ENCODE measurements around the gene MMD.
"Not testable (repeated sequence)": the region's sequence is repeated elsewhere in the genome, so short reads cannot be mapped to it uniquely, and the experiment has no call there.

The MMD gene

GRCh38 chr17:55444471-55445441, 23.1 kb upstream of the MMD start:
- in situ Hi-C loops (cut with MboI; ENCODE audit: low sequenced_read_pairs): no loop called here

- in situ Hi-C loops (cut with MboI; ENCODE audit: low sequenced_read_pairs): no loop called here
Observed at GRCh38 chr17:55443904-55444303, 22.3 kb upstream of the MMD start.

GRCh38 chr17:55442953-55443683, 21.5 kb upstream of the MMD start:
- in situ Hi-C loops (cut with MboI; ENCODE audit: low sequenced_read_pairs): no loop called here

- in situ Hi-C loops (cut with MboI; ENCODE audit: low sequenced_read_pairs): no loop called here
Observed at GRCh38 chr17:55442462-55442861, 20.8 kb upstream of the MMD start.

- in situ Hi-C loops (cut with MboI; ENCODE audit: low sequenced_read_pairs): no loop called here
Observed at GRCh38 chr17:55441544-55441943, 19.9 kb upstream of the MMD start.

- in situ Hi-C loops (cut with MboI; ENCODE audit: low sequenced_read_pairs): no loop called here
Observed at GRCh38 chr17:55440391-55440790, 18.8 kb upstream of the MMD start.

- in situ Hi-C loops (cut with MboI; ENCODE audit: low sequenced_read_pairs): no loop called here
Observed at GRCh38 chr17:55437159-55437605, 15.5 kb upstream of the MMD start.

- in situ Hi-C loops (cut with MboI; ENCODE audit: low sequenced_read_pairs): no loop called here
Observed at GRCh38 chr17:55436224-55437158, 14.9 kb upstream of the MMD start.

- in situ Hi-C loops (cut with MboI; ENCODE audit: low sequenced_read_pairs): no loop called here
Observed at GRCh38 chr17:55435408-55435807, 13.8 kb upstream of the MMD start.

GRCh38 chr17:55434721-55435120, 13.1 kb upstream of the MMD start:
- in situ Hi-C loops (cut with MboI; ENCODE audit: low sequenced_read_pairs): no loop called here

GRCh38 chr17:55433629-55434422, 12.2 kb upstream of the MMD start:
- in situ Hi-C loops (cut with MboI; ENCODE audit: low sequenced_read_pairs): no loop called here

GRCh38 chr17:55433029-55433628, 11.5 kb upstream of the MMD start:
- in situ Hi-C loops (cut with MboI; ENCODE audit: low sequenced_read_pairs): no loop called here

- in situ Hi-C loops (cut with MboI; ENCODE audit: low sequenced_read_pairs): no loop called here
Observed at GRCh38 chr17:55432358-55433028, 10.9 kb upstream of the MMD start.

GRCh38 chr17:55431914-55432313, 10.3 kb upstream of the MMD start:
- in situ Hi-C loops (cut with MboI; ENCODE audit: low sequenced_read_pairs): not testable (repeated sequence)

GRCh38 chr17:55430541-55431288, 9.1 kb upstream of the MMD start:
- in situ Hi-C loops (cut with MboI; ENCODE audit: low sequenced_read_pairs): no loop called here

GRCh38 chr17:55427587-55427882, 5.9 kb upstream of the MMD start:
- in situ Hi-C loops (cut with MboI; ENCODE audit: low sequenced_read_pairs): no loop called here

GRCh38 chr17:55426851-55427586, 5.4 kb upstream of the MMD start:
- in situ Hi-C loops (cut with MboI; ENCODE audit: low sequenced_read_pairs): no loop called here
